K562 (cell line): ENCODE data around the gene DNASE2B. TPM values are rescaled to one million over a fixed set of nuclear protein-coding genes. Genes with fewer than 3 reads are reported as not detected.

Experiments
- ATAC-seq: fragments of 200-7000 bp; cut with Tn5 transposase; 3 replicates; pipeline ENCODE4 v1.9.1; 2020; ENCODE audit warnings: moderate library complexity
- BruUV-seq: library from RNA; stranded (reverse); fragments of 400-500 nt; replicated peaks from 2 replicates; lab custom pipeline; 2021; lab: Mats Ljungman, UMichigan
- CTCF ChIA-PET: fragments of 300-600 bp; formaldehyde crosslinking; extraction: SDS; loops from one replicate; lab custom pipeline; 2021; ENCODE audit warnings: low intra/inter-chr PET ratio; lab: Yijun Ruan, JAX
- POLR2A ChIA-PET: fragments of 300-600, 350-650 bp; sonication (Branson Sonifier 250); formaldehyde crosslinking; extraction: SDS; loops from one replicate; lab custom pipeline; 2021; ENCODE audit warnings: antibody characterized with exemption, inconsistent platforms; lab: Yijun Ruan, JAX
- DNase-seq, 4 experiments: peaks; one replicate each; pipeline versions ENCODE4 v3.0.0 to v3.0.0-alpha.2; 2011 to 2018; ENCODE audit warnings: low spot score in 3 of 4, mixed read lengths in 3 of 4; ENCODE audit errors: extremely low read depth in 1 of 4
- FAIRE-seq: peaks from 2 replicates; lab custom pipeline; 2011; peaks lifted over from hg19 to GRCh38; lab: Jason Lieb, UNC
- H2AFZ ChIP-seq: 2 replicates; pipeline ENCODE4 v1.6.0; 2011; ENCODE audit warnings: low read depth, low read length, control low read depth, inconsistent platforms
- H3K27ac ChIP-seq: fragments of 200-600 bp; 3 replicates; pipeline ENCODE4 v1.8.0; 2011; ENCODE audit warnings: low read depth, mild to moderate bottlenecking, control low read depth, inconsistent platforms, low read length, moderate library complexity, mixed read lengths; ENCODE audit errors: extremely low read depth
- H3K27me3 ChIP-seq, 2 experiments: fragments of 300-600 bp in 1 of 2; 2 replicates in 1 of 2; 3 replicates in 1 of 2; pipeline versions ENCODE4 v1.6.0 to v1.8.0; 2011; ENCODE audit warnings: inconsistent platforms in 2 of 2, low read length in 2 of 2, mild to moderate bottlenecking in 1 of 2, mixed read lengths in 1 of 2, moderate library complexity in 1 of 2; ENCODE audit not compliant: control insufficient read depth in 2 of 2, insufficient read depth in 2 of 2
- H3K36me3 ChIP-seq: fragments of 300-600 bp; 3 replicates; pipeline ENCODE4 v1.8.0; 2011; ENCODE audit warnings: mild to moderate bottlenecking, low read length, inconsistent platforms; ENCODE audit not compliant: control insufficient read depth, insufficient read depth
- H3K4me1 ChIP-seq, 2 experiments: fragments of 200-600 bp in 1 of 2; replicated peaks in 1 of 2; 2 replicates in 1 of 2; 3 replicates in 1 of 2; pipeline versions ENCODE4 v1.5.1 to v1.8.0; 2011; ENCODE audit warnings: inconsistent platforms in 2 of 2, low read length in 2 of 2, mild to moderate bottlenecking in 1 of 2, mixed read lengths in 1 of 2, moderate library complexity in 1 of 2; ENCODE audit not compliant: control insufficient read depth in 2 of 2, insufficient read depth in 2 of 2
- H3K4me2 ChIP-seq: 2 replicates; pipeline ENCODE4 v1.6.1; 2011; ENCODE audit warnings: low read length, control low read depth, inconsistent platforms, mixed read lengths; ENCODE audit not compliant: insufficient read depth
- H3K4me3 ChIP-seq: fragments of 200-600 bp; sonication (generic), shearing (Covaris generic); 2 replicates; pipeline ENCODE4 v1.5.1; 2016; ENCODE audit warnings: control low read depth, inconsistent platforms
- H3K79me2 ChIP-seq: fragments of 200-600 bp; 3 replicates; pipeline ENCODE4 v1.8.0; 2011; ENCODE audit warnings: low read length, inconsistent platforms; ENCODE audit not compliant: control insufficient read depth, insufficient read depth
- H3K9ac ChIP-seq, 2 experiments: 2 replicates each; pipeline versions ENCODE4 v1.6.0 to v1.6.1; 2011; ENCODE audit warnings: low read depth in 2 of 2, low read length in 2 of 2, control low read depth in 1 of 2, inconsistent platforms in 1 of 2, mild to moderate bottlenecking in 1 of 2, mixed read lengths in 1 of 2; ENCODE audit not compliant: insufficient read depth in 1 of 2
- H3K9me1 ChIP-seq: one replicate; pipeline ENCODE4 v1.6.0; 2011; ENCODE audit warnings: inconsistent platforms, mild to moderate bottlenecking, low read length, moderate library complexity; ENCODE audit not compliant: control insufficient read depth, insufficient read depth
- H3K9me3 ChIP-seq: replicated peaks from 2 replicates; pipeline ENCODE4 v1.5.1; 2011; ENCODE audit warnings: low read depth, low read length, inconsistent platforms; ENCODE audit not compliant: control insufficient read depth, insufficient read depth
- H4K20me1 ChIP-seq: replicated peaks from 2 replicates; pipeline ENCODE4 v1.6.1; 2011; ENCODE audit warnings: low read length, inconsistent platforms, mixed read lengths; ENCODE audit not compliant: control insufficient read depth, insufficient read depth
- ATF3 ChIP-seq, 2 experiments: fragments of 450-650 bp in 1 of 2; sonication (generic) in 1 of 2; formaldehyde crosslinking in 1 of 2; IDR thresholded peaks in 1 of 2; conservative IDR thresholded peaks in 1 of 2; 2 replicates each; pipeline versions ENCODE4 v1.6.1 to v1.8.1; 2016 to 2023; ENCODE audit warnings: mild to moderate bottlenecking in 2 of 2, moderate library complexity in 2 of 2, inconsistent platforms in 1 of 2, missing genetic modification reagents in 1 of 2
- XRCC4 ChIP-seq: IDR thresholded peaks from one replicate; pipeline ENCODE4 v1.6.1; 2011; ENCODE audit not compliant: insufficient read depth, insufficient read length; ENCODE audit errors: extremely low read depth
- WGBS: fragments of 100-300 bp; shearing (Covaris generic); methylation state at CpG from one replicate; pipeline ENCODE4 v1.1.6; 2016; ENCODE audit warnings: low coverage, mixed read lengths; ENCODE audit not compliant: insufficient coverage; ENCODE audit errors: missing lambda C conversion rate; 5-methylcytosine and 5-hydroxymethylcytosine counted together
- in situ Hi-C: fragments of 300-500 bp; cut with MboI; formaldehyde crosslinking; loops from 4 replicates; pipeline ENCODE4 v1.15.0; 2018; ENCODE audit warnings: inconsistent platforms, mixed read lengths
- intact Hi-C: fragments of 100-400 bp; cut with micrococcal nuclease; formaldehyde crosslinking; loops from 2 replicates; pipeline ENCODE4 v1.14.2; 2022
- polyA plus RNA-seq, 8 experiments: library from polyadenylated mRNA; depleted of rRNA in 4 of 8; stranded (reverse) in 5 of 8; unstranded in 3 of 8; fragments of >200 nt; fragmentation: Nextera tagmentation in 2 of 8; fragmentation: Illumina TruSeq in 1 of 8; extraction: Ambion mirVana in 2 of 8; extraction: Trizol in 1 of 8; gene quantifications; 2 replicates each; pipeline versions ENCODE4 v1.2.1 to v1.2.3, GENCODE V29; 2011 to 2014; ENCODE audit warnings: inconsistent platforms in 1 of 8, missing spikeins in 1 of 8
- total RNA-seq, 7 experiments: library from RNA; depleted of rRNA in 6 of 7; stranded (reverse); fragments of >200 nt in 6 of 7; fragmentation: Illumina TruSeq in 2 of 7; extraction: Trizol in 2 of 7; gene quantifications; 2 replicates each; pipeline versions ENCODE4 v1.2.1 to v1.2.3, GENCODE V29; 2011 to 2021; ENCODE audit warnings: low replicate concordance in 1 of 7

Gene DNASE2B
- total and polyA plus RNA-seq, 9 of the 15 experiments (the other 6 are each of a cell fraction or from before 2014, with no cell fraction given) = not detected

- H3K4me3 ChIP-seq = no peak overlapping the region
- CTCF ChIA-PET = no interaction called here
- H3K36me3 ChIP-seq = no peaks in the 10 kb centered on the region
- no peak for TF ChIP-seq XRCC4
- TF ChIP-seq ATF3 (IDR thresholded peaks at IDR 0.05) = peak; percentile 62
- no peak for TF ChIP-seq ATF3 (CRISPR knock-in tag; conservative IDR thresholded peaks at IDR 0.05)
- TF ChIP-seq, all 486 proteins: peak for 1
- no peak for DNase-seq
- in situ Hi-C loops (no loop called here), intact Hi-C loops (no loop called here)
- Histone ChIP-seq H3K79me2 (no peaks in the 10 kb centered on the region), H3K9ac (no peak overlapping the region), H3K4me1 (peaks cover 0 to 7% of the 10 kb centered on the region in 2 experiments; a peak in 2 of 5 replicates), H4K20me1 (no peaks in the 10 kb centered on the region), H3K9me1 (no peaks in the 10 kb centered on the region), H3K4me2 (no peak overlapping the region), H3K9me3 (no peaks in the 10 kb centered on the region), H3K27me3 (no peaks in the 10 kb centered on the region), H3K27ac (no peak overlapping the region), H2AFZ (no peak overlapping the region)
- no TSS peak for BruUV-seq
- 19% methylated on average over 7 of the region's 7 CpGs for WGBS
- ATAC-seq = no peak
- no peak for FAIRE-seq
- POLR2A ChIA-PET = interaction anchor here (0.6 to 1.0 kb wide), 2 partner anchors 10 to 14 kb away, joined by 3 read pairs; no protein-coding TSS in a partner anchor
These were observed 22.0 kb upstream of the DNASE2B start for GRCh38 chr1:84376000-84376910.
